22Rv1 (cell line): ENCODE data around the gene ZNF845.

Experiments
- H3K27ac ChIP-seq: fragments of 450-650 bp; 2 replicates; pipeline ENCODE4 v1.5.1; 2017
- CTCF ChIP-seq: fragments of 450-650 bp; IDR thresholded peaks from 2 replicates; pipeline ENCODE4 v1.5.1; 2017; ENCODE audit warnings: mild to moderate bottlenecking
- ZFX ChIP-seq: fragments of 450-650 bp; IDR thresholded peaks from 2 replicates; pipeline ENCODE4 v1.6.1; 2017; ENCODE audit warnings: antibody characterized with exemption, borderline replicate concordance

The ZNF845 gene

GRCh38 chr19:53365134-53365898 is 31.8 kb downstream of the ZNF845 start, which contains the start of gene ZNF525:
Gene ZNF525, plus strand, starts transcription at chr19:53365705. Its CDS starts 6,577 bp downstream, at chr19:53372282.
- TF ChIP-seq CTCF (no peak), ZFX (no peak)

GRCh38 chr19:53365899-53366493 is 32.4 kb downstream of the ZNF845 start:
- TF ChIP-seq CTCF (no peak), ZFX (no peak)
- H3K27ac ChIP-seq = peak overlapping the region; percentile 80

More at GRCh38 chr19:53365134-53365898, 31.8 kb downstream of the ZNF845 start, which contains the start of gene ZNF525:
- peak within 1 kb of the TSS; percentile 80 for H3K27ac ChIP-seq

GRCh38 chr19:53372196-53372595 is 38.6 kb downstream of the ZNF845 start:
- H3K27ac ChIP-seq = no peak overlapping the region
- TF ChIP-seq ZFX (no peak), CTCF (no peak)

DNA sequence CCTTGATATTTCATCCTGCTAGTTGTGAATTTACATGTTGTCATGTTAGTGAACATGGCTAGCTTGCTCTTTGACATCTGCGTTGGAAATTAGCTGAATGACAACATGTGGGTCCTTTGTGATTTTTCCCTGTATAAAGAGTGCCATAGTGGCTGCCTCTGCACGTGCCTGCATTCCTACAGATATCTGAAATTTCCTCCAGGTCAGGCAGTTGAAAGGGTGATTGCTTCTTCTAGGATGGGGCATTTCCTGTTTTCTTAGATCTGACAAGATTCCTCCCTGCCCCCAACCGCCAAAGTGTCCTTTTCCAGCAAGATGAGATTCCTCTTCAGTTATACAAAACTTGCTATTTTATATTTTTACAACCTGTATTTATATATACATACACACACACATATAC is 40.7 kb downstream of the ZNF845 start:
- TF ChIP-seq CTCF (no peak), ZFX (no peak)
- no peak overlapping the region for H3K27ac ChIP-seq

- TF ChIP-seq CTCF (no peak), ZFX (no peak)
- H3K27ac ChIP-seq = no peak overlapping the region
Observed at GRCh38 chr19:53374743-53375142, 41.2 kb downstream of the ZNF845 start.

DNA sequence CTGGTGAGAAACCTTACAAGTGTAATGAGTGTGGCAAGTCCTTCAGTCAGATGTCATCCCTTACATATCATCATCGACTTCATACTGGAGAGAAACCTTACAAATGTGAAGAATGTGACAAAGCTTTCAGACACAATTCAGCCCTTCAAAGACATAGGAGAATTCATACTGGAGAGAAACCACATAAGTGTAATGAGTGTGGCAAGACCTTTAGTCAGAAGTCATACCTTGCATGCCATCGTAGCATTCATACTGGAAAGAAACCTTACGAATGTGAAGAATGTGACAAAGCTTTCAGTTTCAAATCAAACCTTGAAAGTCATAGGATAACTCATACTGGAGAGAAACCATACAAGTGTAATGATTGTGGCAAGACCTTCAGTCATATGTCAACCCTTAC is 47.8 kb downstream of the ZNF845 start:
- no peak for TF ChIP-seq CTCF
- TF ChIP-seq ZFX = no peak
- H3K27ac ChIP-seq = no peak overlapping the region

GRCh38 chr19:53388168-53388567 is 54.6 kb downstream of the ZNF845 start:
- TF ChIP-seq CTCF (no peak), ZFX (no peak)
- H3K27ac ChIP-seq = no peak overlapping the region
